GM19035 (cell line): ENCODE results near the gene UBXN2A.
"Not testable (repeated sequence)": the region's sequence is repeated elsewhere in the genome, so short reads cannot be mapped to it uniquely, and the experiment has no call there.

Experiments used
- ATAC-seq: cut with Tn5 transposase; IDR thresholded peaks from one replicate; pipeline ENCODE4 v1.9.1; 2021; ENCODE audit not compliant: unreplicated experiment

The UBXN2A gene

GRCh38 chr2:24011250-24012104, 71.2 kb downstream of the UBXN2A start:
- no peak for ATAC-seq

- no peak for ATAC-seq
Measured at GRCh38 chr2:24012521-24013188, 72.4 kb downstream of the UBXN2A start.

DNA sequence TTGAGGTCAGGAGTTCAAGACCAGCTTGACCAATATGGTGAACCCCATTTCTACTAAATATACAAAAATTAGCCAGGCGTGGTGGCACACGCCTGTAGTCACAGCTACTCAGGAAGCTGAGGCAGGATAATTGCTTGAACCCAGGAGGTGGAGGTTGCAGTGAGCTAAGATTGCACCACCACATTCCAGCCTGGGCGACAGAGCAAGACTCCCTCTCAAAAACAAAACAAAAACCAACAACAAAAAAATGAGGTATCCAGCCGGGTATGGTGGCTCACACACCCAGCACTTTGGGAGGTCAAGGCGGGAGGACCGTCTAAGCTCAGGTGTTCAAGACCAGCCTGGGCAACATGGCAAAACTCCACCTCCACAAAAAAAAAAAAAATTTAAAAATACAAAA, 74.6 kb downstream of the UBXN2A start:
- ATAC-seq = not testable (repeated sequence)

DNA sequence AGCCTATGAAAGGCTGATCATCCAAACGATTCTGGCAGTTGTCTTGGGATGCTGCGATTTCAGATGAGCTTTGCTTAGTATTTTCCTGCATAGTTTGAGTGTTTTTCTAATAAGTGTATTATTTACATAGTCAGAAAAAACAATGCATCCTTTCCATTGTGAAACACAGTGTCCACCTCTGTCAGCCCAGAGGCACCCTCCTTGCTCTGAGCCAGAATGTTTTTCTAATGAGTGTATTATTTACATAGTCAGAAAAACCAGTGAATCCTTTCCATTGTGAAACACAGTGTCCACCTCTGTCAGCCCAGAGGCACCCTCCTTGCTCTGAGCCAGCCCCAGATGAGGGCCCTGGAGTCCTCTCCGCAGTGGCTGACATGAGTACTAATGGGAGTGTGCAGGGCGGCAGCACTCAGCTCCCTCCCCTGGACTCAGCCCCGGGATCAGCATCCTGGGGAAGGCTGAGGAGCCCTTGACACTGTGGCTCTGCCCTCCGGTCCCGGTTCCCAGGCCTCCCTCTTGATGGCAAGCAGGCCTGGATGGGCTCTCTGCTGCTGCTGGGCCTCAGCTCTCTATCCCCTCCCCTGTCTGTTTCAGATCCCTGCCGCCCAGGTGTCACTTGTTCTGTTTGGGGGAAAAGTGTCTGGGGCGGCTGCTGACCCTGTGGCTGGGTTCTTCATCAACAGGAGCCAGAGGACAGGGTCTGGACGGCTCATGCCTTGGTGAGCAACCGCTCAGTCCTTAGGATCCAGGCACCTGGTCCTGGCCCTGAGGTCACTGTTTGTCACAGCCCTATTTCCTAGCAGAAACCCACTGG, 75.5 kb downstream of the UBXN2A start:
- ATAC-seq = no peak

GRCh38 chr2:24016376-24016761, 76.1 kb downstream of the UBXN2A start:
- no peak for ATAC-seq

DNA sequence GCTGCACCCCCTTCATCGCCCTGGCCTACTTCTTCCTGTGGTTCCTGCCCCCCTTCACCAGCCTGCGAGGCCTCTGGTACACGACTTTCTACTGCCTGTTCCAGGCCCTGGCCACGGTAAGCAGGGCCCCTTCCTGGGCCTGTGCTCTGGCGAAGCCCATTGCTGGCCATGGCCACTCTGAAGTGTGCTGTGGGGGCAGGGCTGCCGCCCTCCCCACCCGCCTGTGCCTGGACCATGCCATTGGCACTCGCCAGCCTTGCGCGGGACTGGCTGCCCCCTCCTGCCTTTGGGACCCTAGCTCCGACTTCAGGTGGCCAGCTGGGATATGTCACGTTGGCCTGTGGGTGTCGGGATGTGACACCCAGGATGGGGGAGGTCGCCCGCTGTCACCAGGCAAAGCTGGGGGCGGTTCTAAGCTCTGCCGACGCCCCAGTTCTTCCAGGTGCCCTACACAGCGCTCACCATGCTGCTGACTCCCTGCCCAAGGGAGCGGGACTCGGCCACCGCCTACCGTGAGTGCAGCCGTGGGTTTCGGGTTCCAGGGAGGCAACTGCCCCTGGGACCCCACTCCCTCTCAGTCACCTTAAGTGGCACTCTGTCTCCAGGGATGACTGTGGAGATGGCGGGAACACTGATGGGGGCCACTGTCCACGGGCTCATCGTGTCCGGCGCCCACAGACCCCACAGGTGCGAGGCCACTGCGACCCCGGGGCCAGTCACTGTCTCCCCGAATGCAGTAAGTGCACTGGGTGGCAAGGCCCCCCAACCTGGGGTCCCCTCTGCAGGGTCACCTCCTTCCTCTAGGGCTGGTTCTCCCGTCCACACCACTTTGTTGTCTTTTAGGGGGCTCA, 76.8 kb downstream of the UBXN2A start:
- no peak for ATAC-seq

DNA sequence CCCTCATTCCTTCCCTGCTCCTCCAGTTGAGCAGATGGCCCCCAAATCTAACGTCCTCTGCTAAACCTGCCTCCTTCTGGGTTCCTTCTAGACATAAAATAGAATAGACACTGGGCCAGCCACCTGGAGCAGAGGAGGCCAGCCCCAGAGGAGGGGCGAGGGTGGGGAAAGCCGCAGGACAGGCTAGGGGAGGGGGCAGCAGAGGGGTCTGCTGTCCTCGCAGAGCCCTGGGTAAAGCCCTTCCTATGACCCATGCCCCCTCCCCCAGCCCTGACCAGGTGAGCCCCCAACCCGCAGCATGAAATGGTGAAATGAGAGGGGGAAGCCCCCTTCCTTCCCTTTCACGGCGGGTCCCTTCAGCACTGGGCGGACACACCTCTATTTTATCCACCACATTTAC, 77.4 kb downstream of the UBXN2A start:
- ATAC-seq = no peak

GRCh38 chr2:24018241-24018640, 78.0 kb downstream of the UBXN2A start:
- ATAC-seq = no peak

DNA sequence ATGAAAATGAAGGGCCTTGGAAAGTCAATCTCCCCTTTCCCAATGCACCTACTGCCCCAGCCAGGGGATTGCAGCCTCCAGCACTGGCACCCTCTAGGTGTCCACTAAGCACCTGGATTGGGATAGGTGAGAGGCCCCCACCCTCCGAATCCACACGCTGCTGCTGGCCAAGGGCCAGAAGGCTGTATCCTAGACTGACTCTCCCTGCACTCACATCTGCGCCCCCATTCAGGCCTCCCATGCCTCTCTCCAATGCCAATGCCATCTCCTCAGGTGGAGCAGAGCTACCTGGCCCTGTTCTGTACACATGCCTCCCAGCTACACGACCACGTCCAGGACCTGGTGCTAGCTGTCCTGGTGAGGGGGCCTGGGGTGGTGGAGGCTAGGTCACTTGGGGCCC, 79.5 kb downstream of the UBXN2A start:
- no peak for ATAC-seq

GRCh38 chr2:24020244-24020643, 80.0 kb downstream of the UBXN2A start:
- no peak for ATAC-seq

- no peak for ATAC-seq
Measured at GRCh38 chr2:24021122-24021998, 81.1 kb downstream of the UBXN2A start.

DNA sequence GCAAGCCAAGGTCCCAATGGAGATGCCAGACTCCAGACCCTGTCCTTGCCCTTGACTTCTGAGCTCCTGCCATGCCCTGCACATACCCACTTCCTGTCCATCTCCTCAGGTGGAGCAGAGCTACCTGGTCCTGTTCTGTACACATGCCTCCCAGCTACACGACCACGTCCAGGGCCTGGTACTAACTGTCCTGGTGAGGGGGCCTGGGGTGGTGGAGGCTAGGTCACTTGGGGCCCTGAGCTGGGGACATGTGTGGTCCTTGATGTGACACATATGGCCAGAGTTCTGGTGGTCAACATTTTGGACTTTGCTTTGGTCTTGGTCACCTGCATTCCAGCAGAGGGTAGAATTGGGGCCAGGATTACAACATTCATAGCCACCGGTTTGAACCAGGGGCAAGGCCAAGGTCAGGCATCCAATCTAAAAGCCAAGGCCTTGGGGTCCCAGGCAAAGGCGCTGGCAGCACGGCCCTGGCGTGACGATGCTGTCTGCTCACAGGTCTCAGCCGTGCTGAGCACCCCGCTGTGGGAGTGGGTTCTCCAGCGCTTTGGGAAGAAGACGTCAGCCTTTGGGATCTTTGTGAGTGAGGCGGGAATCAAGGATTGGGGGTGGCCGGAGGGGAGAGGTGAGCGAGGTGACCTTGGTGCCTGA, 82.2 kb downstream of the UBXN2A start:
- no peak for ATAC-seq

DNA sequence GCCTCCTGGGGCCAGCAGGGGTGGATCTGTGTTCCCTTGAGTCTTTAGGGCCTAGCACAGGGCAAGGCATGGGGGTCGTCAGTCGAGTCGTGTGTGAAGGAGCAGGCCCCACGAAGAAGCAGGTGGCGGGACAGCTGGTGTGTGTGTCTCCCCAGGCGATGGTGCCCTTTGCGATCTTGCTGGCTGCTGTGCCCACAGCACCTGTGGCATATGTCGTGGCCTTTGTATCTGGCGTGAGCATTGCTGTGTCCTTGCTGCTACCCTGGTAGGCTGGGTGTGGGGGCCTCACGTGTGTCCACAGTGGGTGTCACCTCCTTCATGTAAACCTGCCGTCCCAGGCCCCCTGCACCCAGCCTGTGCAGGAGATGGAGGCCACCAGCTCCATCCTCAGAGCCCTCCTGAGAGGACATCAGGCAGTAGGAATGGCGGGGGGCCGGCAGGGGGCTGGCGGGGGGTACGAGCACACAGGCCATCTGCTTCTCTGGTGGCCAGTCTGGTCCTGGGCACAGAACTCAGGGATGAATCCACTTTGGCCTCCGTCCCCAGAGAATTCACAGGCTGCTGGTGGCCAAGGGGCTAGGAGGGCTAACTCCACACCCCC, 82.8 kb downstream of the UBXN2A start:
- ATAC-seq = no peak

GRCh38 chr2:24024018-24024417, 83.8 kb downstream of the UBXN2A start:
- no peak for ATAC-seq

DNA sequence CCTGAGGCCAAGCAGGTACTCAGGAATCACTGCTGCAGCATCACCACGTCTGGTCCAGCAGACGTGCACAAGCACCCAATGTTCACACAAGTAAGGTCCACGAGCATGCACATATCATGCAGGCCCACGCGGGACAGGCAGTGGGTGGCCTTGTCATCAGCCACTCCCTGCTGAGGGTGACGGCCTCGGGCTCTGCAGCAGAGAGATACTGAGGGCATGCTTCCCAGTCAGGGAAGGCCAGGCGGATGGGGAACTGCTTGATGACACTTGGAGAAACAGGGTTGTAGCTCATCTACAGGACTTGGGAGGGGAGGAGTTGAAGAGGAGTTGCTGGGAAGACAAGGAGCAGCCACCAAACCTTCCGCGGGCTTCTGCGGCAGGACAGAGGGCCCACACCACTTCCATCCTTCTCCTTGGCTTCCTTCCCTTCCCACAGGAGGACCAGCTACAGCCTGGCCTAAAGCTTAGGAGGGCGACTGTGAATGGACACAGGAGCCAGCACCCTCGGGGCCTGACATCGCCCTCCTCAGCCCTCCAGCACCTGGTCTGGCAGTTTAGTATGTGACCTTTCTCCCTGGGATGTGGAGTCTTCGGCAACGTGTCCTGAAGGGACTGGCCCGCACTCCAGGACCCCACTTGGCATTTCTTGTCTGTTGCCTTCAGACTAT, 84.9 kb downstream of the UBXN2A start:
- ATAC-seq = no peak

- ATAC-seq = no peak
Measured at GRCh38 chr2:24026233-24026632, 86.0 kb downstream of the UBXN2A start.

GRCh38 chr2:24038786-24039499, 98.7 kb downstream of the UBXN2A start:
- ATAC-seq = no peak

DNA sequence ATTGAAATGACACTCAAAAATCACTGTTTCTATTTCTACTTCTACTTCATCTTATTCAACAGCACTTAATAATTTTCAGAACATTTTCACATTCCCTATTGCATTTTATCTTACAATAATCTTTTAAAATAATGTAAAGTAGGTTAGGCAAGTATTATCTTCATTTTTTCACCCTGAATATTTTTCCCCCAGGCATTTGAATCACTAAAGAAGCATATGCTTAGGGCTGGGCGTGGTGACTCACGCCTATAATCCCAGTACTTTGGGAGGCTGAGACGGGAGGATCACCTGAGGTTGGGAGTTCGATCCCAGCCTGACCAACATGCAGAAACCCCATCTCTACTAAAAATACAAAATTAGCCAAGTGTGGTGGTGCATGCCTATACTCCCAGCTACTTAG, 100.2 kb downstream of the UBXN2A start:
- ATAC-seq = no peak
